NCI-H2196 treated with DMSO at 0.1 percent for 48 hours (cell line): Measurements from ENCODE around the gene FOSL2.

Experiments
- DNase-seq: peaks from one replicate; lab custom pipeline; 2025; ENCODE audit not compliant: unreplicated experiment; lab: John Stamatoyannopoulos, UW

Gene FOSL2

DNA sequence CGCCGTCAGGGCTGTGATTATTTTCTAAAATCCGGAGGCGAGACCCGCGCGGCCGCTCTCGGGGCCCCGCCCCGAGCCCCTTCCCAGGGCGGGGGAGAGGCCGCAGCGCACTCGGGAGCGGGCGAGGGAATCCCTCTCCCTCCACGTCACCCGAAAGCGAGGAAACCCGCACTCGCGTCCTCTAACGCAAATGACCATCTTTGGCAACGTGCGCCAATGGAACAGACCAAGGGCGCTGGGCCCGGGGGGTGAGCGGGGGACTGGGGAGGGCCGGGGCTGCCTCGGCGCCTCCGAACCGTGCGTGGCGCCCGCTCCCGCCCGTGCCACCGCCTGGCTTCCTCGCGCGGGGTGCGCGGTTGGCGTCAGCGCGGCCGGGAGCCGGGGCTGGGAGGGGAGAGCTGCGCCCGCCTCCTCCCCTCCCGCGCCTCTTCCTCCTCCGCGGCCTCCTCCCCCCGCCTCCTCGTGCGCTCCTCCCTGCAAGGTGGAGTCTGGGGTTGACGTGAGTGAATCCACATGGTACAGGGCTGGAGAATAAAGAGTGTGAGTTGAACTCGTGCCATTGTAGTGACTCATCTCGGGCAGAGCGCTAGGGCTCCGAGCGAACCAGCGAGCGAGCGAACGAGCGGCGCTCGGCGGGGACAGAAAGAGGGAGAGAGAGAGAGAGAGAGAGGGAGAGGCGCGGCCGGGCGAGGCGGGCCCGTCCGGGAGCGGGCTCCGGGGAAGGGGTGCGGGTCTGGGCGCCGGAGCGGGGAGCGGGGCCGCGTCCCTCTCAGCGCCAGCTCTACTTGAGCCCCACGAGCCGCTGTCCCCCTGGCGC lies at the start of gene FOSL2:
Gene FOSL2, plus strand, starts transcription at position 562 of the 817 bp plus-strand sequence. CDS start 863 bp downstream, outside the sequence.
- DNase-seq: peak; percentile 95

DNA sequence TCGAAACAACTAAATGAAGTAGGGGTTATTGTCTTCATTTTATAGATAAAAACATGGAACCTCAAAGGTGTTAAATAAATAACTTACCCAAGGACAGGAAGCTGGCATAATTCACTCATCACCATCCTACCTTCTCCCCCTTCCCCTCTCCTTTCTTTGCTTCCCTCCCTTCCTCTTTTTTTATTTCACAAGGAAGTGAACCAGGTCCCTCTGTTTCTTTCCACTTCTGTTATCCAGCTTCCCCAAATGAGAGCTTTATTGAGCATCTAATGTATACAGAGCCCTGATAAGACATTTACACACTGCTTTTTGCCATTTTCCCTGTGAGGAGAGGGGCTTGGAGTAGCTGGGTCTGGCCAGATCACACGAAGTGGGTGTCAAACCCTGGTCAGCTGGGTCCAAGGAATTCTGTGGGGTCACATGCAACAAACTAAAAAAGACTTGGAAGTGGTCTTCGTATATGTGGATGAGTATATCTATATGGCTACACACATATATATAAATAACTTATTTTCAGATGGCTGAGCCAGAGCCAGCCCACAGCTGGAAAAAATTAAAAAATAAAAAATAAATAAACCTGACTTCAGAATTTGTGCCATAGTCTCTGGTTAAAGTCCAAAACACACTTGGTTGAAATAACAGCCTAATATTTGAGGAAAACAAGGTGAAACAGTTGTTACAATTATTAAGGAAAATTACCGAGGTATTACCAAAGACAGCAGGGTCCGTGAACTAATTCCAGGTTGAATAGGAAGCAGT lies 49.3 kb upstream of the FOSL2 start:
- no peak for DNase-seq

DNA sequence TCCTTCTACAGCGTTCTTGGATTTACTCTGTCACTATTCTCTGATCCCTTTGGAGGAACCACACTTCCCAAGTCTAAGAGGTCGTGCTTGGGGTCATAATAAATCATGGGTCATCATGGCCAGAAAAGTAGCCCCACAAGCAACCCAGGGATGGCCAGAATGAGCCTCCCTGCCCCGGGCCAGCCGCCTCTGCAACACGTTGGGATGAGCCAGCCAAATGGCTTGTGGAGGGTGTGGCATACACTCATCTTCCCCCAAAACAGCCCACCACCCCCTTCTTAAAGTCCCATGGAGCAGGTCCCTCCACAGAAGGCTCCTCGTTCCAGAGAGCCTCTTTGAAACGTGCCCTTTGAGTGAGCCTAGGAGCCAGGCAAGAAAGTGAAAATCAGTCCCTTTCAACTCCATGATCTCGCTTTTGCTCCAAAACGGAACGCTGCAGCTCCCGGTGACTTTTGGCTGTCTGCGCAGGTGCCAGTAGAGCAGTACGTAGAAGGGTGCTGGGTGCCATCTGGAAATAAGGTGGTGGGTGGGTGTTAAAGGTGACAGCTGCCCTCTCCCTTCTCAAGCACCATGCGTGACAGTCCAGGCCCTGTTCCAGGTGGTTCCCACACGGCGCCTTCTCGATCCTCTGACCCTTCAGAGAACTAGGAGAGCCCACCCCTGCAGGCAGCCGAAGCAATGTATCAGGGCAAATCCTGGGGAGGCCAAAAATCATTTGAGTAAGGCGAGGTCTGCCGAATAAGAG lies 48.5 kb upstream of the FOSL2 start:
- no peak for DNase-seq

DNA sequence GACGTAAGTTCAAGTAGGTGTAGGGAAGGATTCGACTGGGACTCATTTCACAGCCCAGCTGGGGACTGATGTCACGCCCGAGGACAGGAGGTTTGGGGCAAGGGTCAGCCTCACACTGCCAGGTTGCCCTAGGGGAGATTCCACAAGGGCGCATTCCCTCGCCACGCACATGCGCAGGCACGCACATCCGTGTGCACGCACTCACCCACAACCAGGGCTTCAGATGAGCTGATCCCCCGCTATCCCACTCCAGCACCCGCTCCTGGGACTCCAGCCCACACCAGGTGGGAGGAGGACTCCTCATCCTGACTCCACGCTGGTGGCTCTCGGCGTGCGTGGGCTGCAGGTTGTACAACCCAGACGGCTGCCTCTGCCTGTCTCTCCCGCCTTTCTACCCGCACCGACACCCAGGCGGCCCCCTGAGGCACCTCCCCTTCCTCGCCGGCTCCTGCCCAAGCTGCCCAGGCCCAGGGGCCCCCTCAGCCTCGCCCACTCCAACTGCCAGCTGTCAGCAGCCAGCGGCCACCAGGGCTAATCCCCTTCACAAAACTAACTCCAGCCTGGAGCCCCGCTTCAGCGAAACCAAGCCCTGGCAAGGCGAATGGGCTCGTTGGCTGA lies 47.8 kb upstream of the FOSL2 start:
- DNase-seq: no peak

DNA sequence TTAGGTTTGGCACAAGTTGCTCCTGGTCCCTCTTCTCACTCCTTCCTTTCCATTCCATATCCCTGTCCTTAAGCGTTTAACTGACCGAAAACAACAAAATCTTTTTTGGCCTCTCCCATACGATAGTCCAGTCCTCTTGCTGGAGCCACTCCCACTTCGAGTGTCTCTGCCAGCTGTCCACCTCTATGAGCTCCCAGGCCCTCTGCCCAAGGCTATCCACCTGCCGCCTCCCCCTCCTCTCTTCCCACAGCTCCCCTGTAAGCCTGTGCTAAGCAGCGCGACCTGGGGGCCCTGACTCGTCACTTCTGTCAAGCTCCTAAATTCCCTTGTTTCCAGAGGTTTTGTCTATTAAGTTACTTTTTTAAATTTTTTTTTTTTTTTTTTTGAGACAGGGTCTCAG lies 47.0 kb upstream of the FOSL2 start:
- DNase-seq: no peak

DNA sequence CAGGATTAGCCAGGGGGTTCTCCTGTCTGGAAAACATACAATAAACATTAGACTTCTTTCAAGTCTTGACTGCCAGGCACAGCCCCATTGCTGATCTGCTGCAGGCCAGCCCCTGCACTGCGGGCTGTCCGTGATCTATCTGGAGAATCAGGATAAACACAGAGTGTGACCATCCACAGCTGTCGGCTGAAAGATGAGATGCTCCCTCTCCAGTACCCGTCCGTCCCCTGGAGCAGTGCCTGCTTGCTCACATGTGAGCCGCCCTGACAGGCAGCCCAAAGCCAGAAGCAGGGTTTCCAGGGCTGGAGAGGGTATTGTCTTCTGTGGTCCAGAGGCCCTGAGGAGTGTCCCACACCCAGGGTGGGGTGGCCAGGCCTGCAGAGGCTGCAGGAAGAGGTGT lies 46.1 kb upstream of the FOSL2 start:
- DNase-seq: no peak

DNA sequence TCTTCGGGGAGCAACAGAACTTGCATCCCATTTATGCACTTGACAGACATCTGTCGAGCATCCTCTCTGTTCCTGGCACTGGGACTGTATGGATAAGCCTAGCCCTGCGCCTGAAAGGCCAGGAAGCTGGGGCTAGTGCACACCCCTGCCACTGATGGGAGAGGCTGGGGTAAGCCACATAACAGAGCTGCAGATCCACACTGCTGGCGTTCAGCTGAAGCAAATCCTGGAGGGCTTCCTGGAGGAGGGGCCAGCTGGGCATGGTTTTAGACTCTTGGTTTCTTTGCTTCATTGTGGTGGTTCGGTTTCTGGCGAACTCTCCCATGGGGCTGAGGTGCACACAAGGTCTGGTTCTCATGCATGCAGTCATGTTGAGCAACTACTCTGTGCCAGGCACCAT lies 45.5 kb upstream of the FOSL2 start:
- DNase-seq: no peak

DNA sequence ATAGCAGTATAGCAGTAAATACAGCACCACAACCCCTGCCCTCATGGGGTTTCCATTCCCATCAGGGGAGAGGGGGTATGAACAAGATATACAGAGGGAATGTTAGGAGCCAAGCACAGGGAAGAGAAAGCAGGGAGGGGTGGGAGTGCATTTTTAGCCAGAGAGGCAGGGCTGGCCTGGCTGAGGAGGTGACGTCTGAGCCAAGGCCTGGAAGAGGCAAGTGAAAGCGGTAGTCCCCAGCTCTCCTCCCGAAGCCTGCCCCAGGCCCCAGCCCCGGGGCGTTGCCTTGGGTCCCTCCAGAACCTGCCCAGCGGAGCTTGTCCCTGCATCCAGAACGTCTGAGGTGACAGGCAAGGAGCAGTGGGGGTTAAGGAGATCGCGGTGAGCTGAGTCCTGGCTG lies 45.1 kb upstream of the FOSL2 start:
- DNase-seq: no peak

DNA sequence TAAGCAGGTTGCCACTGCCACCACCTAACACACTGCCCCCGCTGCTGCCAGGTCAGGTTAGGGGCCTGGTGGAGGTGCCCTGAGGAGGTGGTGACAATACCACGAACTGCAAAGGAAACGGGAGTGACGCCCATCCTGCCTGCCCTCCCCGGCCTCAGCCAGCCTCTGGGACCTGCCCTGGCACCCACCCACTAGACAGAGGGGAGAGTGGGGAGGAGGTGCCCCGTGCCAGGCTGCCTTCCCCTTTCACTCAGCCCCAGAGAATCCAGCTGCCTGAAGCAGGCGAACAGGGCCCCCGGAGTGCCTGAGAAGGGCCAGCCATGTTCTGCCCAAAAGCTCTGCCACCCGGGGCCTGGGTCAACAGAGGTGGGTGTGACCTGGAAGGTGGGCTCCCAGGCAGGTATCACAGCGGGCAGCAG lies 44.5 kb upstream of the FOSL2 start:
- no peak for DNase-seq

DNA sequence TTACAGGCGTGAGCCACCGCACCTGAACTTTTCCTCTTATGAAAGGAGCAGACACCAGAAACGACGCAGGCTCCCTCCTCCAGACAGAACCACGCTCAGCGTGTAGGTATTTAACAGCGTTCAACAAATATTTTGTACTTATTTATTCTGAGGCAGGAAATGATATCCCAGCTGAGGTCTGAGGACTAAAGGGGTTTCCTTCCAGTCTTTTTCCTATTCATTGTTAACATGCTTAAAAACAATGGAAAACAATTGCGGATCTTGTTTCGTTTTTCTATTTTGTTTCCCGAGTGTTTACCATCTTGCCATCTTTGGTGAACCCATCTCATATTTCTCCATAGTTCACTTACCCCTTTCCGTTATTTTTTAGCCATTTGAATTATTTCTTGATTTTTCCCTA lies 43.7 kb upstream of the FOSL2 start:
- no peak for DNase-seq

DNA sequence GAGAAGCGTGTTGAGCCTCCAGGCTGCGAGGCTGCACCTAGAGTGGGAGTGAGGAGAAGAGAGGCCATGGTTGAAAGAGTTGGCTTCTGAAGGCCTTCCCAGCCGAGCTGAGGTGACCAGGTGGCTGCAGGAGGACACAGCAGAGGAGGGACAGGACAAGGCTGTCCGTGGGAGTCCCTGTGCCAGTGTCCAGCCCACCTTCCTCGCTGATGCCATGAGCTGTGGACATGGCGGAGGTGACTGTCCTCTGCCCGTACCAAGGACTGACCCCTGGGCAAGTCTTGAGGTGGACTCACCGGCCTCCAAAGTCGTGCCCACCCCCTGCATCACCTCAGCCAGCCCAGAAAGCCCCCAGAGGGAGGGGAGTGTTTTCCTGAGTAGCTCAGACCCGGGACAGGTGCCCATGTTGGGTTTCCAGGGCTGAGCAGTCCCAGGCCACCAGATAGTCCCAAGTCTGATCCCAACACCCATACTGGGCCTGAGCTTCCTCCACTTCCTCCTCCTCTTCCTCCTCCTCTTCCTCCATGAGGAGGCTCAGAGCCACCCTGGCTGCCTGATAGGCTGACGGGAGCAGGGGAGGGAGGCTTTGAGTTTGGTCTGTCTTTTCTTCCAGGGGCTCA lies 43.0 kb upstream of the FOSL2 start:
- DNase-seq: no peak

DNA sequence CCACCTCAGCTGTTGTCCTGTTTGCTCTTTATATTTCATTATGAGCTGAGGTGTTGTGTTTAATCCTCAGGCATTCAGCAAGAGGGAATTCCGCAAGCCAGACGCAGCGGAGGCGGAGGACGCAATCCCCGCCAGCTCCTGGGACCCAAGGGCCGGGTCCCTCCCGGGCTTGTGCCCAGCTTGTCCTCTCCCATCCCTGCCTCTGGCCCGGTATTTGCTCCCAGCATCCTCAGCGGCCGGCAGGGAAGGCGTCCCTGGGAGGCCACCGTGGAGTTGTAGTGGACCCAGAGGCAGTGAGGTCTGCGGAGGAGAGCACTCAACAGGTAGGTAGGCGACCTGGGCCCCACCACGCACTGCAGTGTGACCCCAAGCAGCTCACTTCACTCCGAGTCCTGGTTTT lies 42.5 kb upstream of the FOSL2 start:
- no peak for DNase-seq

DNA sequence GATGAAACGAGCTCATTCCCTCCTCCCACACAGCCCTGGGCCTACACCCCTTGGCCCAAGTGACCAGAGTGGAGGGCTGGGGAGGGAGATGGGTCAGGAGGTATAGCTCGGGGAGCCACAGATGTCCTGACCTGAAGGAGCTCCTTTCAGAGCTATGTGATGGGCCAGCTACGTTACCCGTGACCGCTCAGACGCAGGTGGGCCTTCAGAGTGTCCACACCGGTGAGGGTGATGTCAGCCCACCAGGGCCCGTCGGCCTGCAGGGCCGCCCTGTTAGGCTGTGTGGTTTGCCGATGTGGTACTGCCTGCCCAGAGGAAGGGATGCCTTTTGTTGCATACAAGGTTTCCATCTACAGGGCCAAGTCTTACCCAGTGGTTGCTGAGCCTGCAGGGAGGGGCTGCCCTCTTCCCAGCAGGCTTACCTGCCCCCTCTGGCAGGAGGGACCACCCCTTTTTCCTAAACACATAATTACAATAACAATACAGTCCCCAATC lies 41.8 kb upstream of the FOSL2 start:
- DNase-seq: no peak

DNA sequence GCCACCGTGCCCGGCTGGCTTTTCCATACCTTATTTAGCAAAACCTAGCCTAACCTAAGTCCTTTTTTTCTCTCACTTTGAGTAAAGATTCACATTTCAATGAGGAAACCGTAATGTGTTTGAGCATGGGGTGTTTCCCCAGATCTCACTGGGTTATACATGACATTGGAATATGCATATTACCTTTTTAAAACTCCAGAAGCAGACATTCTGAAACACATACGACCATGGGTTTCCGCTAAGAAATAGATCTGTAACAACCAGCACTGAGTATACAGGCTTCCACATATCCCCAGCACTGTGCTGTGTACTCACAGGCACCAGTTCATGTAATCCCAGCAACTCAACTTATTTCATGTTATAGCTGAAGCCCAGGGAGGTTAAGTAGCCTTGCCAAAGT lies 41.0 kb upstream of the FOSL2 start:
- DNase-seq: no peak

DNA sequence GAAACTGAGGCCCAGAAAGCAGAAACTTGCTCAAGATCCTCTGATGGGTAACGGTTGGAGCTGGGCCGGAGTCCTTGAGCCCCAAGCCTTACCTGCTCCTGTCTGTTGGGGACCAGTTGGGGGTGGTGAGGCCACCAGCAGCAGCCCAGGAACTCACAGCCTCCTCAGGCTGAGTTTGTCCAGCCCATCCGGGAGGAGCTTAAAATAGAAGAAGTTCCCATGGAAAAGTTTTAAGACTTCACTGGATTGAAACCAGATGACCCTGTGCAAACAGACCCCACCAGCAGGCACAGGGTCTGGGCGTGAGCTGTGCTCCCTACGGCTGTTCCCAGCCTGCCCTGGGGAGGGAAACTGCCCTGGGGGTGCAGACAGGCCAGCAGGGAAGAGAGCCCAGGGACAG lies 40.6 kb upstream of the FOSL2 start:
- no peak for DNase-seq

DNA sequence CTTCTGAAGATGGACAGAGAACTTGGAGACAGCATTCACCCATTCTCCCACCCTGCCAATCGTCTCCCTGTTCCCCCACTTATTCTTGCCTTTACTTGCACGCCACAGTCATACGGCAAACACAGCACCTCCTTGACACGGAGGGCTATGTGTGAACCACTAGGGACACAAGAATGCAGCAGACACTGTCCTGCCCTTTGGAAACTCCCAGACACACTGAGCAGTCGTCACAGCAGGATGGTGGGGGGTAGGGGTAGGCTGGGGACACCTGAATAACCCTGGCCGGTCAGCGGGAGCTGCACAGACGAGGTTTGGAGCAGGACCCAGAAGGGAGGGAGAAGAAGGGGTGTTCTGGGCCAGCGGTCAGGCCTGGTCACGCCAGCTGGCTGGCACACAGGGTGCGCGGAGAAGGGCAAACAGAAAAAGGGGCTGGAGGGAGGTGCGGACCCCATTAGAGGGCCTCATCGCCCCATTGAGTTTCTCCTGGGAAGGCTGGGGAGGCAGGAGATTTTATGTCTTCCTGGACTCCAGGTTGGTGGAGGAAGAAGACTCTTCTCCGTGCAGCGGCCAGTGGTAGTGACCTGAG lies 40.0 kb upstream of the FOSL2 start:
- no peak for DNase-seq

DNA sequence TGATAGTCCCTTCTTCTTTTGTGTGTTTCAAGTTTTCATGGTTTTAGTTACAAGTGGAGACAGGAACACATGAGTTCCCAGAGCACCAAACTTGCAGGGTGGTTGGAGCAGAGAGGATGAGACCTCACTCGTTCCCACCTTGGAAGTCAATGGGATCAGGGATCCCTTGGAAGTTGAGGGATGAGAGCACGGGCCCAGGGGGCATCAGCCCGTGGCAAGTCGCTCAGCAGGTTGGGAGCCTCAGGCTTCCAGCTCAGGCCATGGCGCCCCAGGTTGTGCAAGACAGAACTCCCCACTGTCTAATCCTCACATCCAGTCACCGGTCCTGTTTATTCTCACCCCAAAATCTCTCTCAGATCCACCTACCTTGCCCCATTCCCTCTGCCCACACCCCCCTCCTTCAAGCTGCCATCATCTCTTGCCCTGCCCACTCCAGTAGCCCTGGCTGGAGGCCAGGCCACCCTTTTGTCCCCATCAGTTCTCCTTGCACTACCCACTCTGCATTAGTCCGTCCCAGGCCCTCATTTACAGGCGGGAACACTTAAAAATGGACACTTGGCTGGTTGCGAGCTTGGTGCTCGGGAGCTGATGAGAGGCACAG lies 37.6 kb upstream of the FOSL2 start:
- no peak for DNase-seq

DNA sequence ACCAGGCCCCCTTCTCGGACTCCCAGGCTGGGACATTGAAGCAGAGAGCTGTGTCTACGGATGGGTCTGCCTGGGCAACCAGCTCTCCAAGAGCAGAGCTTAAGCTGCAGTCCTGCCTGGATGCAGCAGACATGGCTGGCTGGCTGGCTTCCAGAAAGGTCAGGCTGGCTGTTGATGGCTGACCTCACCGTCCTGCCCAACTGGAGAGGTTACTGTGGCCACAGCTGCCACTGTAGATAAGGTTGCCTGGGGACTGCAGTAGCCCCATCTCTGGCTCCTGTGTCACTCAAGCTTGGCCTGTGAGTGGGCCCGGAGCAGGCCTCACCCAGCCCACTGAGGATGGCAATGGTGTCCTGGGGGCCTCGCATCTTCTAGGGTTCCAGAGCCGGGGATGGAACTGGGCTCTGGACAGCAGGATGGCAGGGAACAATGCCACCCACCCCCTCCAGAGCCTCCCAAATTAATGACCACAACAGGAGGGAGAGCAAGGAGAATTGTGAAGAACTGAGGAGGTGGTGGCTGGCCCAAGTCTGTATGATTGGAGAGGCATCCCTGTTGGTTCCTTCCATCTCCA lies 37.0 kb upstream of the FOSL2 start:
- peak; percentile 55 for DNase-seq

DNA sequence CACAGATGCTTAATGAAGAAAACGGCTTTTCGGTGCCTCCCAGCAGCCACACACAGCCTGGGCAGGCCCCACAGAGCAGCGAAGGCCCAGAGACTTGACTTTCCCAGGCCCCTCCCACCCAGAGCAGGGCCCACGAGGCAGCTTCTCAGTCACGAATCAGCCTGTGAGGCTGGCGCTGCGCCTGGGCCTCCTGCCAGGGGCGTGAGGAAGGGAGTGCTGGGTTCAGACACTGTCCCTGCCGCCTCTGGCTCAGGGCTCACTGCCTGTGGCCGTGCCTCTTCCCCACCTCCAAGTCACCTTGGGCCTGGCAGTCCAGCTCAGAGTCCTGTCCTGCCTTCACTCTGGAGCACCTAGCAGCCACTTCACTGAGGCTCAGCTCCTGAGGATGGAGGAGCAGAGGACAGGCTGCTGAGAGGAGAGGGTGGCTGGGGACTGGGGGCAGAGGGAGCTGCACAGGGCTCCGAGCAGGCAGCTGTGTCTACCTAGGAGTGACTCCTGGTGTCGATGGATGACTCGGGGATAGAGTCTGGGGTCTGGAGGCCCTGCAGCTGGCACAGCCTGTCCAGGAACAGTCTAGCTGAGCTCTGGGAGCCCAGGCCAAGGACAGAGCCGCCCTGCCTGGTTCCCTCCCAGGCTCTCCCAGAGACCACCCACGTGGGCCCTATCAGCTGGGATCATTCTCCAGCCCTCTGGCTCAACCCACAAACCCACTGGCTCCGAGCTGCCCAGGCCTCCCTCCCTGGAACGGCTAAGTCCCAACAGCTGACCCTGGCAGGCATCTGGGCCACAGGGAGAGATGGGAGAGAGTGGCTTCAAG lies 36.4 kb upstream of the FOSL2 start:
- DNase-seq: peak; percentile 51
